IPS DF 6.9 (cell line): Measurements from ENCODE around the gene HMGXB4.

Experiments
- DNase-seq: peaks from one replicate; pipeline ENCODE4 v3.0.0-alpha.2; 2013; ENCODE audit warnings: low read depth, low spot score
- H3K27ac ChIP-seq: one replicate; pipeline ENCODE4 v1.5.1; 2013; ENCODE audit warnings: low read length, control low read depth
- H3K27me3 ChIP-seq: 2 replicates; pipeline ENCODE4 v1.6.1; 2013; ENCODE audit warnings: mild to moderate bottlenecking, low read length; ENCODE audit not compliant: control insufficient read depth, insufficient read depth
- H3K36me3 ChIP-seq: 2 replicates; pipeline ENCODE4 v1.6.1; 2013; ENCODE audit warnings: low read length; ENCODE audit not compliant: control insufficient read depth, insufficient read depth
- H3K4me1 ChIP-seq: 2 replicates; pipeline ENCODE4 v1.6.1; 2013; ENCODE audit warnings: low read length; ENCODE audit not compliant: control insufficient read depth, insufficient read depth
- H3K4me3 ChIP-seq: 2 replicates; pipeline ENCODE4 v1.5.1; 2013; ENCODE audit warnings: mild to moderate bottlenecking, low read length
- H3K9me3 ChIP-seq: 2 replicates; pipeline ENCODE4 v1.6.1; 2013; ENCODE audit warnings: low read length, inconsistent platforms; ENCODE audit not compliant: control insufficient read depth, insufficient read depth
- WGBS: extraction: QIAGEN DNeasy Blood & Tissue Kit; methylation state at CpG from one replicate; pipeline ENCODE4 v1.1.7; 2013; ENCODE audit warnings: mixed read lengths, missing lambda C conversion rate; ENCODE audit not compliant: insufficient read length, insufficient coverage; 5-methylcytosine and 5-hydroxymethylcytosine counted together

HMGXB4 gene

DNA sequence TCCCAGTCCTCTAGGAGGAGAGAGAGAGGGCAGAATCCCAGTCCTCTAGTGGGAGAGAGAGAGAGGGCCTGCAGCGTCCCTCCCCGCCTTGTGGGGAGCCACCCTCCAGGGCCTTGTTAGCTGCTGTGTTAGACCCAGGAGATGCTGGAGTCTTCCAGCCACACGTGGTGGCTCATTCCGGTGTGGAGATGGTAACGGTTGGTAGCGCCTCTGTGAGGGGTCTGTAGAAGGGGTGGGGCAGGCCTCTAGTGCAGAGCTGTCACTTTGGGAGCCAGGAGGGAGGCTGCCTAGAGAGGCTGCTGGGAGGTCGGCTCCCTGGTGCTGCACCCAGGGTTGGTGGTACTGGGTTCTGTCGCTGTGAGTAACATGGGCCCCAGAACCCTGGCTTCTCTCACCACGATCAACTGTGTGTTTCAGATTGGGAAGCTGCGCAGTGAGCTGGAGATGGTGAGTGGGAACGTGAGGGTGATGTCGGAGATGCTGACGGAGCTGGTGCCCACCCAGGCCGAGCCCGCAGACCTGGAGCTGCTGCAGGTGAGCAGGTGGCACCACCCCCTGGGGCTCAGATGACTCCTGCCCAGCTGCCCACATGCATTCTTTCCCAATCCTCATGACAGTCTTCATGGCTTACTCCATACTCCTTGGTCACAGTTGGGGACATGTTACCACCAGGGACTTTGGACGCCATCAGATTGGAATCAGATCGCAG lies 69.7 kb downstream of the HMGXB4 start:
- H3K4me1 ChIP-seq = no peaks in the 10 kb centered on the region
- no peak overlapping the region for H3K27ac ChIP-seq
- no peaks in the 10 kb centered on the region for H3K9me3 ChIP-seq
- peaks cover 11% of the 10 kb centered on the region for H3K36me3 ChIP-seq
- no peak overlapping the region for H3K4me3 ChIP-seq
- no CpG with 5 or more reads among the region's 17 CpGs for WGBS
- no peaks in the 10 kb centered on the region for H3K27me3 ChIP-seq
- DNase-seq = no peak

DNA sequence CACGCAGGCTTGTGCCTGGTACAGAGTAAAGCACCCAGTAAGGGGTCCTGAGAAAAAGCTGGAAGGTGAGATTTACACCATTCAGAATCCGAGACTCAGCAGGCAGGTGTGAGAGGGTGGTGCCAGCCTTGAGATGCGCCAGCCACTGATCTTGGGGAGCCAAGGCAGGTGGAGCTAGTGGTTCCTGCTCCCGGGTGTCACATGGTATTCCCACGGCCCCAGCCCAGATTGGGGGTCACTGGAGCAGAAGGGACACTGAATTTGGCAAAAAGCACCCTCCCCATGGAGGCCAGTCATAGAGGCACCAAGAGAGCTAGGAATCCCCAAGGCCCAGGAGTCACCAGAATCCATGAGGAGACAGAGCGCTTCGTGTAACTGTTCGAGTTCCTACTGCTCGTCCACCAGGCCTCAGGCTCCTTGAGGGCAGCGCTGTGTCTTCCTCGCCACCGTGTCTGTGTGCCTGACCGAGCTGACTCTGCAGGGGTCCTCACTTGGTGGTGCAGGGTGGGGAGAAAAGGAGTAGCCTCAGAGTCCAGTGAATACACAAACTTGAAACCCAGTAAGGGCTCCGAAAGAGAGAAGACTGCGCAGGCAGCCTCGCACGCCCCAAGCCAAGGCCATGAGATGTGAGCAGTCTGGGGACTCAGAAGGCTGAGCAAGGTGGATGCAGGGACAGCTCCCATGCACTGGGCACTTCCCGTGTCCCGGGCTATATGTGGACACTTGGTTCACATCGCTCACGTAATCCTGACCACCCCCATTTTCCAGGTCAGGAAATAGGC lies 70.6 kb downstream of the HMGXB4 start:
- H3K9me3 ChIP-seq = no peaks in the 10 kb centered on the region
- no peak overlapping the region for H3K27ac ChIP-seq
- no peak overlapping the region for H3K4me3 ChIP-seq
- no peak for DNase-seq
- H3K27me3 ChIP-seq = no peaks in the 10 kb centered on the region
- no CpG with 5 or more reads among the region's 21 CpGs for WGBS
- H3K36me3 ChIP-seq = peaks cover 11% of the 10 kb centered on the region
- no peaks in the 10 kb centered on the region for H3K4me1 ChIP-seq

DNA sequence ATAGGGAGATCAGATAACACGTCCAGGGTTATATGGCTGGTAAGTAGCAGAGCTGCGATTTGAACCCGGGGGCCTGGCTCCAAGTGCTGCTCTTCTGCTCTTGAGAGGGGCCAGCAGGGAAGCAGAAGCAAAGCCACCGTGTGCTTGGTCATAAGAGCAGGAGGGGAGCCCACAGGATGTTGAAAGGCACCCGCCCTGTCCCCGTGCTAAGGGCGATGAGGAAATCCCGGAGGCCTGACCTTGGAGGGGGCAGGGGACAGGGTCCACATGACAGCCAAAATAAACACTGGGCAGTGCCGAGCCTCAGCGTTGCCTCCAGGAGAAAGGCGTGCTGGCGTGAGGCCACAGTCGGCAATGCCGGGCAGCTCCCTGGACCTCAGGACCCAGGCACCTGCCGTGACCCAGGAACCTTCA lies 71.2 kb downstream of the HMGXB4 start:
- peaks cover 11% of the 10 kb centered on the region for H3K36me3 ChIP-seq
- no CpG with 5 or more reads among the region's 15 CpGs for WGBS
- no peaks in the 10 kb centered on the region for H3K27me3 ChIP-seq
- H3K4me1 ChIP-seq = no peaks in the 10 kb centered on the region
- H3K27ac ChIP-seq = no peak overlapping the region
- no peak overlapping the region for H3K4me3 ChIP-seq
- H3K9me3 ChIP-seq = no peaks in the 10 kb centered on the region
- no peak for DNase-seq

DNA sequence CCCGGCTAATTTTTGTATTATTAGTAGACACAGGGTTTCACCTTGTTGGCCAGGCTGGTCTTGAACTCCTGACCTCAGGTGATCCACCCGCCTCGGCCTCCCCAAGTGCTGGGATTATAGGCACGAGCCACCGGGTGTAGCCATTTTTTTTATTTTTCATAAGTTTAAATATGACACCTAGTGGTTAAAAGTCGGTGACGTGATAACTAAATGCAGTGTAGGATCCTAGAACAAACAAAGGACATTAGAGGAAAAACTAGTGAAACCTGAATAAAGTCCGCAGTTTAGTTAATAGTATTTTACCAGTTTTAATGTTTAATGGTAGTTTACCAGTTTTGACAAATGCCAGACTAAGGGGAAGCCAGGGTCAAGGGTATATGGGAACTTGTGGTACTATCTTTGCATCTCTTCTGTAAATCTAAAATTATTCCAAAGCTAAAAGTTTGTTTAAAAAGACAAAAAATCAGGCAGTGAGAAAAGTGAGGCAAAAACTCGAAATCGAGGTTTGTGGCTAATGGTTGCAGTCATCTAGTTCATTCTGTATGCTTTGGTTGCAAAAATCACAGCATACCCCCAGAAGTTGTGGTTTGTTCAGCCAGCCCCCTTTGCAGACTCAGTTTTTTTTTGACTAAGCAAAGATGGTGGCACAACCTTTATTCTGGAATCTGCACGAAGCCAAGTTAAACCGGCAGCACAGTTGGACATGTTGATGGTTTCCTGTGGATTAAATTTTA lies 72.0 kb downstream of the HMGXB4 start:
- Histone ChIP-seq H3K27ac (no peak overlapping the region), H3K4me1 (no peaks in the 10 kb centered on the region)
- no CpG with 5 or more reads among the region's 12 CpGs for WGBS

DNA sequence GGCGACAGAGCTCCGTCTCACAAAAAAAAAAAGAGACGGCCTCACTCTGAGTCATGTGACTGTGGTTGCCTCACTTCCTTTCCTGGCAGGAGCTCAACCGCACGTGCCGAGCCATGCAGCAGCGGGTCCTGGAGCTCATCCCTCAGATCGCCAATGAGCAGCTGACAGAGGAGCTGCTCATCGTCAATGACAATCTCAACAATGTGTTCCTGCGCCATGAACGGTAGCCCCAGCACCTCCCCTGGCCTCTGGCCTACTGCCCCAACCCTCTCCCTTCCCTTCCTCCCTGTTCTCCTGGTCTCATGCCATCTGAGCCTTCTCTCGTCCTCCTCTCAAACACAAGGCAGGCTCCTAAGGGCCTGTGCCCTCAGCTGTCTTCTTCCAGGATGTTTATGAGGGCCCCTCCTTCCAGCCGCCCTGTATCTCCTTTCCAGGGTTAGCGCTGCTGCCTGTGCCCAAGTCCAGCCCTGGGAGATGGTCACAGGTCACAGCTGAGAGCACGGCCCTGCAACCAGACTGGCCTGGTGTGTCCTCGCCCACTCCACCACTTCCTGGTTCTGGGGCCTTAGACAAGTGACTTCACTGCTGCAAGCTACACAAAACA lies 73.1 kb downstream of the HMGXB4 start:
- DNase-seq = no peak
- Histone ChIP-seq H3K36me3 (peaks cover 14% of the 10 kb centered on the region; the same call in 1 of the 2 replicates), H3K4me1 (no peaks in the 10 kb centered on the region), H3K27me3 (no peaks in the 10 kb centered on the region), H3K4me3 (no peak overlapping the region), H3K9me3 (no peaks in the 10 kb centered on the region), H3K27ac (no peak overlapping the region)
- WGBS = no CpG with 5 or more reads among the region's 16 CpGs

More for the DNA sequence above, 72.0 kb downstream of the HMGXB4 start:
- Histone ChIP-seq H3K27me3 (no peaks in the 10 kb centered on the region), H3K9me3 (no peaks in the 10 kb centered on the region), H3K4me3 (no peak overlapping the region), H3K36me3 (peaks cover 15% of the 10 kb centered on the region; the same call in 1 of the 2 replicates)
- DNase-seq = no peak

DNA sequence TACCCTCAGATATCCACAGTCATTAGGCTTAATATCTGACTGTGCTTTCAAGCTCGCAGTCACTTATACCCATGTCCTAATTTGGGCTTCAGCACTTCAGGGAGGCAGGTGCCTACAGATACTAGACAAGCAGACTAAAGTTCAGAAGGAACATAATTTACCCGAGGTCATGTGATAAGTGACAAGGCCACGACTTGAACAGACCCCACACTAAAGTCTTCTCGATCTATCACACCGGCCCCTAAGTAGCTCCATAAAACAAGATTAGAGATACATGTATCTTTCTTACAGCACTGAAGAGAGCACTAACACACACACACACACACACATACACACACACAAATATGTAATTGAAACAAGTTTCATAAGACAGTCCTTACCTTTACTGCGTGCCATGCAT lies 75.0 kb downstream of the HMGXB4 start:
- DNase-seq = no peak
- no peak overlapping the region for H3K4me3 ChIP-seq
- no CpG with 5 or more reads among the region's 6 CpGs for WGBS
- H3K4me1 ChIP-seq = no peaks in the 10 kb centered on the region
- H3K9me3 ChIP-seq = no peaks in the 10 kb centered on the region
- H3K27me3 ChIP-seq = no peaks in the 10 kb centered on the region
- H3K27ac ChIP-seq = no peak overlapping the region
- H3K36me3 ChIP-seq = peaks cover 14% of the 10 kb centered on the region; the same call in 1 of the 2 replicates

DNA sequence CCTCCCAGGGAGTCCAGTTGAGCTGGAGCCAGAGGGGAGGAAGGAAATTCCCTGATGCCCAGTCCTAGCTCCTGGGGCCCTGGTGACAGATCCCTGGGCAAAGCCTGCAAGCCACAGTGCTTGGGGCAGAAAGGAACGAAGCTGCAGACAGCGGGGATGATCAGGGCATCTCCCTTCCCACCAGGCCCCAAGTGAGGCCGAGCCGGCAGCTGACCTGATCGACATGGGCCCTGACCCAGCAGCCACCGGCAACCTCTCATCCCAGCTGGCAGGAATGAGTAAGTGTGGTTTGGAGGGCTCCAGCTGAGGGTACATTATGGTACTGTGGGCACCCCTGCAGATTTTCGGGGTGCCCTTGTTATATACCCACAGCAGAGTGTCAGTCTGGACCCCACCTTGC lies 75.9 kb downstream of the HMGXB4 start:
- Histone ChIP-seq H3K27ac (no peak overlapping the region), H3K4me1 (no peaks in the 10 kb centered on the region), H3K4me3 (no peak overlapping the region), H3K9me3 (no peaks in the 10 kb centered on the region), H3K27me3 (no peaks in the 10 kb centered on the region), H3K36me3 (peaks cover 10% of the 10 kb centered on the region; the same call in 1 of the 2 replicates)
- WGBS = no CpG with 5 or more reads among the region's 7 CpGs
- no peak for DNase-seq

DNA sequence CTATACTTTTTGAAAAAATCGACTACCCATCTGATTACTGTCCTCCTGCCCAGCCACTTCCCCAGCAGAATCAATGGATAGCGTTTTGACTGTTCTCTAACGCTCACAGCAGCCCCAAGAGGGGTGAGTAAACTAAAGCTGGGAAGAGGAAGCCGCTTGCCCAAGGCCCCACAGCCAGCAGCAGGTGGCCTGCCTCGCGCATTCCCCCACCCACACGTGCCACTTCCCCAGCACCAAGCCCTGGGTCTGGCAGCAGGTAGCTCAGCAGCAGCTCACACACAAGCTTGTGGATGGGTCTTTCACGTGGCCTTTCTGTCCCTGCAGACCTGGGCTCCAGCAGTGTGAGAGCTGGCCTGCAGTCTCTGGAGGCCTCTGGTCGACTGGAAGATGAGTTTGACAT lies 76.7 kb downstream of the HMGXB4 start:
- no peak for DNase-seq
- no peak overlapping the region for H3K4me3 ChIP-seq
- H3K36me3 ChIP-seq = peaks cover 10% of the 10 kb centered on the region; the same call in 1 of the 2 replicates
- no peaks in the 10 kb centered on the region for H3K27me3 ChIP-seq
- no peak overlapping the region for H3K27ac ChIP-seq
- H3K9me3 ChIP-seq = no peaks in the 10 kb centered on the region
- WGBS = no CpG with 5 or more reads among the region's 9 CpGs
- H3K4me1 ChIP-seq = no peaks in the 10 kb centered on the region

DNA sequence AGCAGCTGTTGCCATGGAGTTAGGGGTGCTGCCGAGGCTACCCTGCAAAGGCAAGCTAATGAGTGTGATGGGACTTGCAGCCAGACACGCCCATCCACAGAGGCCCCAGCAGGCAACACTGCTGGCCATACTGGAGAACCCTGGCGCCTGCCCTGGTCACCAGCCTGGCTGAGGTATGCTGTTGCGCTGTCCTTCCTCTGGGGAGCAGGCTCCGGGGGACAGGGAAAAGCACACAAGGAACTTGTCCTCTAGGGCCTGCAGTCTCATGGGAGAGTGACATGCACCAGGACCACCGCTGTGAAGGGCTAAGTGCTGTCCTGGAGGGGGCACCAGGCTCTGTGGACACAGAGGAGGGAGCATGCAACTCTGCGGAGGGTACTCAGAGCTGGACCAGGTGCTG lies 78.2 kb downstream of the HMGXB4 start:
- Histone ChIP-seq H3K27me3 (no peaks in the 10 kb centered on the region), H3K4me1 (no peaks in the 10 kb centered on the region), H3K27ac (no peak overlapping the region), H3K9me3 (no peaks in the 10 kb centered on the region), H3K36me3 (peaks cover 7% of the 10 kb centered on the region; the same call in 1 of the 2 replicates), H3K4me3 (no peak overlapping the region)
- DNase-seq = no peak
- WGBS = no CpG with 5 or more reads among the region's 7 CpGs
